ENCODE results near the gene ACVRL1. TPM values are rescaled to one million over a fixed set of nuclear protein-coding genes. Genes with fewer than 3 reads are reported as not detected.

Gene ACVRL1
- total and polyA plus RNA-seq, 9 of the 15 experiments (the other 6 are each of a cell fraction or from before 2014, with no cell fraction given): 0.07 to 1.4 (median 0.30) TPM

GRCh38 chr12:51926064-51926632 is 18.8 kb downstream of the ACVRL1 start (continued):
- no peak for TF ChIP-seq ZNF518B (CRISPR knock-in tag; IDR thresholded peaks at IDR 0.05)
- TF ChIP-seq FOXA1 (IDR thresholded peaks at IDR 0.05; ENCODE audit: borderline replicate concordance): no peak
- no peak for TF ChIP-seq KAT2B (IDR thresholded peaks at IDR 0.05; ENCODE audit: low read depth, low read length)
- peak; percentile 86 for TF ChIP-seq CREM (IDR thresholded peaks at IDR 0.05; ENCODE audit: low read depth)
- no peak for TF ChIP-seq KHSRP (IDR thresholded peaks at IDR 0.05)
- no peak for TF ChIP-seq CTBP1 (IDR thresholded peaks at IDR 0.05; ENCODE audit: borderline replicate concordance)
- TF ChIP-seq KDM1A (IDR thresholded peaks at IDR 0.05): 0 out of 4 replicates have a peak, but pooled peaks of 1 of the 2 experiments have one; percentile 8
- TF ChIP-seq PREB (CRISPR knock-in tag; IDR thresholded peaks at IDR 0.05): no peak
- TF ChIP-seq NCOA2 (IDR thresholded peaks at IDR 0.05; ENCODE audit: partially characterized antibody in 2 of 2): no peak
- peak; percentile 77 for TF ChIP-seq DPF2 (IDR thresholded peaks at IDR 0.05)
- no peak for TF ChIP-seq RAD21 (CRISPR knock-in tag; conservative IDR thresholded peaks at IDR 0.05 in 1 of 2, IDR thresholded peaks at IDR 0.05 in 1 of 2)
- TF ChIP-seq GTF2E2 (tag; IDR thresholded peaks at IDR 0.05): no peak
- TF ChIP-seq IRF9 (tag; IDR thresholded peaks at IDR 0.05): no peak
- TF ChIP-seq ATF2 (CRISPR knock-in tag; IDR thresholded peaks at IDR 0.05): no peak
- no peak for TF ChIP-seq ZKSCAN3 (CRISPR knock-in tag; IDR thresholded peaks at IDR 0.05)
- no peak for TF ChIP-seq PATZ1 (CRISPR knock-in tag; IDR thresholded peaks at IDR 0.05; ENCODE audit: borderline replicate concordance)
- no peak for TF ChIP-seq XRCC5 (IDR thresholded peaks at IDR 0.05; ENCODE audit: low read depth, low read length)
- no peak for TF ChIP-seq ZNF644 (tag; IDR thresholded peaks at IDR 0.05; ENCODE audit: low read depth)
- no peak for TF ChIP-seq RHOXF2B (CRISPR knock-in tag; conservative IDR thresholded peaks at IDR 0.05)
- no peak for TF ChIP-seq ERF (CRISPR knock-in tag; IDR thresholded peaks at IDR 0.05)
- no peak for TF ChIP-seq NFYB (IDR thresholded peaks at IDR 0.05; ENCODE audit: extremely low read depth, insufficient read length)
